Measurements from ENCODE around the gene IFNW1.
"Not testable (repeated sequence)": the region's sequence is repeated elsewhere in the genome, so short reads cannot be mapped to it uniquely, and the experiment has no call there.

IFNW1 gene

GRCh38 chr9:21141427-21141882, at the start of gene IFNW1:
Gene IFNW1 (minus strand): TSS chr9:21141832. CDS start chr9:21141570, 262 bp downstream.
- DNase-seq = no peak

GRCh38 chr9:21187487-21187886, 45.9 kb upstream of the IFNW1 start, which contains the start of gene IFNA4:
Gene IFNA4 (minus strand): TSS chr9:21187587. CDS start chr9:21187531, 56 bp downstream.
- DNase-seq = not testable (repeated sequence)

- peak; percentile 0 for DNase-seq
Measured at GRCh38 chr9:21182810-21183736, 41.4 kb upstream of the IFNW1 start.

- DNase-seq = no peak
Measured at GRCh38 chr9:21174671-21175070, 33.0 kb upstream of the IFNW1 start.

- DNase-seq = no peak
Measured at GRCh38 chr9:21172156-21172555, 30.5 kb upstream of the IFNW1 start.

- DNase-seq = no peak
Measured at GRCh38 chr9:21171351-21171750, 29.7 kb upstream of the IFNW1 start.

- DNase-seq = not testable (repeated sequence)
Measured at GRCh38 chr9:21166560-21166959, 24.9 kb upstream of the IFNW1 start, which contains the start of gene IFNA21. Gene IFNA21 (minus strand): TSS chr9:21166660. CDS start chr9:21166612, 48 bp downstream.

GRCh38 chr9:21165516-21165915, 23.9 kb upstream of the IFNW1 start:
- no peak for DNase-seq

GRCh38 chr9:21160178-21160577, 18.5 kb upstream of the IFNW1 start:
- no peak for DNase-seq

GRCh38 chr9:21155501-21155900, 13.9 kb upstream of the IFNW1 start:
- DNase-seq = no peak

- peak; percentile 2 for DNase-seq
Measured at GRCh38 chr9:21154018-21154608, 12.5 kb upstream of the IFNW1 start.

GRCh38 chr9:21153336-21154017, 11.8 kb upstream of the IFNW1 start:
- DNase-seq = no peak

- DNase-seq = no peak
Measured at GRCh38 chr9:21144603-21145002, 3.0 kb upstream of the IFNW1 start.

- no peak for DNase-seq
Measured at GRCh38 chr9:21137020-21137419, 4.6 kb downstream of the IFNW1 start.

- no peak for DNase-seq
Measured at GRCh38 chr9:21135736-21136135, 5.9 kb downstream of the IFNW1 start.

- not testable (repeated sequence) for DNase-seq
Measured at GRCh38 chr9:21128186-21128585, 13.4 kb downstream of the IFNW1 start.

- no peak for DNase-seq
Measured at GRCh38 chr9:21121595-21122251, 19.9 kb downstream of the IFNW1 start.

- DNase-seq = no peak
Measured at GRCh38 chr9:21121079-21121478, 20.6 kb downstream of the IFNW1 start.

GRCh38 chr9:21119093-21119770, 22.4 kb downstream of the IFNW1 start:
- no peak for DNase-seq

- no peak for DNase-seq
Measured at GRCh38 chr9:21114311-21114710, 27.3 kb downstream of the IFNW1 start.

GRCh38 chr9:21110708-21111576, 30.7 kb downstream of the IFNW1 start:
- peak; percentile 54 for DNase-seq

All from NCI-H1694 (cell line).